ENCODE measurements around the gene ZNF467. TPM values are rescaled to one million over a fixed set of nuclear protein-coding genes. Genes with fewer than 3 reads are reported as not detected.

ZNF467 gene, protein sequence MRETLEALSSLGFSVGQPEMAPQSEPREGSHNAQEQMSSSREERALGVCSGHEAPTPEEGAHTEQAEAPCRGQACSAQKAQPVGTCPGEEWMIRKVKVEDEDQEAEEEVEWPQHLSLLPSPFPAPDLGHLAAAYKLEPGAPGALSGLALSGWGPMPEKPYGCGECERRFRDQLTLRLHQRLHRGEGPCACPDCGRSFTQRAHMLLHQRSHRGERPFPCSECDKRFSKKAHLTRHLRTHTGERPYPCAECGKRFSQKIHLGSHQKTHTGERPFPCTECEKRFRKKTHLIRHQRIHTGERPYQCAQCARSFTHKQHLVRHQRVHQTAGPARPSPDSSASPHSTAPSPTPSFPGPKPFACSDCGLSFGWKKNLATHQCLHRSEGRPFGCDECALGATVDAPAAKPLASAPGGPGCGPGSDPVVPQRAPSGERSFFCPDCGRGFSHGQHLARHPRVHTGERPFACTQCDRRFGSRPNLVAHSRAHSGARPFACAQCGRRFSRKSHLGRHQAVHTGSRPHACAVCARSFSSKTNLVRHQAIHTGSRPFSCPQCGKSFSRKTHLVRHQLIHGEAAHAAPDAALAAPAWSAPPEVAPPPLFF
- 10 to 100 TPM; 23.0 to 23.9 (median 23.0) TPM for polyA plus RNA-seq (ENCODE audit: insufficient read length in 3 of 3)

DNA sequence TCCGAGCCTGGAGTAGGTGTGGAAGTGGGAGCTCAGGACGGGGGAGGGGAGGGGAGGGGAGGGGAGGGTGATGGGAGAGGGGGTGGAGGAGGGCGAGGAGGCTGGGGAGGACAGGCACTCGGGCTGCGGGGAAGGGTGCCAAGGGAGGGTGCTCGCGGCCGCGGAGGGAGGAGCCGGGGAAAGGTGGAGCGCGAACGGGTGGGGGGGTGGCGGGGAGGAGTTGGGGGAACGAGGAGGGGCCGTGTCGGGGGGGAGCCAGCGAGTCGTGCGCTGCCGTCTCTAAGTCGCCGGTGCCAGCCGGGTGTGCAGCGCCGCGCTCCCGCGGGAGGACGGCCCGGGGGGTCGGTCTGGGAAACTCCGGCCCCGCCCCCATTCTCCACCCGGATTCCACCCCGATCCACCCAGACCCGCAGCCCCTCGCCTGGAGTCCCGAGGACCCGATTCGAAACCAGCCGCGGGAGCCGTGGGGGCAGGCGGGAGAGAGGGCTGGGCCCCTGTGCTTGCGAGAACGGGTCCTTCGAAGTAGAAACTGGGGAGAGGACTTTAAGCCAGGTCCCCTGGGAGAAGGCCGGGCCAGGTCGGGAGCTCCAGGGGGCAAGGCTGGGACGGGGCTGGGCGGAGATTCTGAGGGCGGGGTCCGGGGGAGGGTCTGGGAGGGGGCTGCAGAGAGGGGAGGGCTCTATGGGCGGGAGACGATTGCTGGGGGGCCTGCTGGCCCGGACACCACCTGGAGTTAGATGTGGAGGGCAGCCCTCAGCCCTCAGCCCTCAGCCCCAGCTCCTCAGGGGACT, at the start of gene ZNF467:
TSS of gene ZNF467 (minus strand) at position 143 of the 791 bp plus-strand sequence. CDS start 2,556 bp downstream, outside the sequence.
- DNase-seq (ENCODE audit: low read depth in 3 of 3, low spot score in 2 of 3), result no peak

DNA sequence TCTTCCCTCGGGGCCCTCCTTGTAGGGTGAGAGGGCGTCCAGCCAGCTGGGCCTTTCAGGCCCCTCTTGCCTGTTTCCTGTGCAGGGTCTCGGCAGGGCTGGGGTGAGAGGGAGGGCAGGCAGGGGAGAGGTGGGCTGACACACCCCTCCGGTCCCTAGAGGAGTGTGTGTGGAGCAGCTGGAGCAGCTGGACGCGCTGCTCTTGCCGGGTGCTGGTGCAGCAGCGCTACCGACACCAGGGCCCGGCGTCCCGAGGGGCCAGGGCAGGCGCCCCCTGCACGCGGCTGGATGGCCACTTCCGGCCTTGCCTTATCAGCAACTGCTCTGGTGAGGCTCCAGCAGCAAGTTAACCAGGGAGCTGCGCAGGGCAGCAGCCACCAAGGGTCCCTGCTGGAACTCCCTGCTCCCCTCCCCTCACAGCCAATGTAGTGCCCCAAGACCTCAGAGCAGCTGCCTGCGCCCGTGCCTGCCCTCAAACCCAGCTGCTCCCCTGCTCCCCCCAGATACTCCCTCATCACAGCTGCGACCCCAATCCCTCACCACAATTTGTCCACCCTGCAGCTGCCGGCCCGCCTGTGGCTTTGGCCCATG, 49.1 kb upstream of the ZNF467 start:
- DNase-seq (ENCODE audit: low read depth in 3 of 3, low spot score in 2 of 3), result no peak

DNA sequence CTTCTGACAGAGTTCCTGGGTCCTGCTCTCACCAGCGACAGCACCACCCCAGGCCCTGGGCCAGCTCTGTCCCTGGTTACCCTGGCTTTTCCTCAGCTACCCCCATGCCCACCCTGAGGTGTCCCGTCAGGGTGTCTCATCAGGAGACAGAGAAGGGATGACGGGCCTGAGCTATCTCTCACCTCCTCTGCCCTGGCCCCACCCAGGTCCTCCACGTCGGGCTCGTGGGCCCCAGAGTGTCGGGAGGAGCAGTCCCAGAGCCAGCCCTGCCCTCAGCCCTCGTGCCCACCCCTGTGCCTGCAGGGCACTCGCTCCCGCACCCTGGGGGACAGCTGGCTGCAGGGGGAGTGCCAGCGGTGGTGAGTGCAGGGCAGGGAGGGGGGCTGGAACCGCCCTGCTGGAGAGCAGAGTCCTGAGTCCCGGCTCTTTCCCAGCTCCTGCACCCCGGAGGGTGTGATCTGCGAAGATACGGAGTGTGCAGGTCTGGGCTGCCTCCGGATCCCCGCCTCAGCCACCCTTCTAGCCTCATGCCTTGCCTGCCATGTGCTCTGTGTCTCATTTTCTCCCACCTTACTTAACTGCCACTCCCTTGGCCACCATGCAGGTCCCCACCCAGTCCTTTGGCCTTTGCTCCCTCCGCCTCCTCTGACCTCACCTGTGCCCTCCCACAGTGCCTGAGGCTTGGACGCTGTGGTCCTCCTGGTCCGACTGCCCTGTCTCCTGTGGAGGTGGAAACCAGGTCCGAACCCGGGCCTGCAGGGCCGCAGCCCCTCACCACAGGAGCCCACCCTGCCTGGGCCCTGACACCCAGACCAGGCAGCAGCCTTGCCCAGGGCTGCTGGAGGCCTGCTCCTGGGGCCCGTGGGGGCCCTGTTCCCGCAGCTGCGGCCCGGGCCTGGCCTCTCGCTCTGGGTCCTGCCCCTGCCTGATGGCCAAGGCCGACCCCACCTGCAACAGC, 48.1 kb upstream of the ZNF467 start:
- no peak for DNase-seq (ENCODE audit: low read depth in 3 of 3, low spot score in 2 of 3)

GRCh38 chr7:149820622-149821190, 47.3 kb upstream of the ZNF467 start:
- no peak for DNase-seq (ENCODE audit: low read depth in 3 of 3, low spot score in 2 of 3)

- no peak for DNase-seq (ENCODE audit: low read depth in 3 of 3, low spot score in 2 of 3)
These were observed 46.6 kb upstream of the ZNF467 start for GRCh38 chr7:149819961-149820340.

- DNase-seq (ENCODE audit: low read depth in 3 of 3, low spot score in 2 of 3), result no peak
These were observed 46.0 kb upstream of the ZNF467 start for GRCh38 chr7:149819141-149819960.

DNA sequence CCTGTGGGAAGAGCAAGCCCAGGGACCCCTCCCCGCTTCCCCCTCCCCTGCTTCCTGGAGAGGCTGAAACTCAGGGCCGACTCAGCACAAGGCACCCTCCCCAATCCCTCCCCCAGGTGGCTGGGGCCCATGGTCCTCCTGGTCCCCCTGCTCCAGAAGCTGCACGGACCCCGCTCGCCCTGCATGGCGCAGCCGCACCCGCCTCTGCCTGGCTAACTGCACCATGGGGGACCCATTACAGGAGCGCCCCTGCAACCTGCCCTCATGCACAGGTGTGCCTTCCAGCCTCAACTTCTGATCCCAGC, 45.1 kb upstream of the ZNF467 start:
- no peak for DNase-seq (ENCODE audit: low read depth in 3 of 3, low spot score in 2 of 3)

DNA sequence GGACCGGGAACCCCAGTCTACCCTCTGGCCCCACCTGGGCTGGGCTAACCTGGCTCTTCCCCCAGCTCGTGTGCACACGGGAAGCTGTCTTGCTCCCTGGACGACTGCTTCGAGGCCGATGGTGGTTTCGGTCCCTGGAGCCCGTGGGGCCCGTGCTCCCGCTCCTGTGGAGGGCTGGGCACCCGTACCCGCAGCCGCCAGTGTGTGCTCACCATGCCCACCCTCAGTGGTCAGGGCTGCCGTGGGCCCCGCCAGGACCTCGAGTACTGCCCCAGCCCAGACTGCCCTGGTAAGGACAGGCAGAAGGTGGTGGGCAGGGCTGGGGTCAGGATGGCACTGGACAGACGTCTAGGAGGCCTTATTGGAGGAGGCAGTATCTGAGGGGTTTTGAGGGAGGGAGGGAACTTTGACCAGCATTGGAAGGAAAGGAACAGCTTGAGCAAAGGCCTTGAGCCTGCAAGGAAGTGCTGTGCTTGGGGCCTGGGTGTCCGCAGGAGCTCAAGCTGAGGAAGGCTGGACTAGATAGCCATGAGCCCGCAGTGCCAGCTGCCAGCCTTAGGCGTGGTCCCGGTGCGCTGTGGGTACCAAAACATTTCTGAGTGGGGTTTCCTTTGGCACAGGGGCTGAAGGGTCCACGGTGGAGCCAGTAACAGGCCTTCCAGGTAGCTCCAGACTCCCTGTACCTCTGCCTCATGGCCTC, 44.6 kb upstream of the ZNF467 start:
- DNase-seq (ENCODE audit: low read depth in 3 of 3, low spot score in 2 of 3), result no peak

- no peak for DNase-seq (ENCODE audit: low read depth in 3 of 3, low spot score in 2 of 3)
These were observed 43.9 kb upstream of the ZNF467 start for GRCh38 chr7:149817301-149817771.

DNA sequence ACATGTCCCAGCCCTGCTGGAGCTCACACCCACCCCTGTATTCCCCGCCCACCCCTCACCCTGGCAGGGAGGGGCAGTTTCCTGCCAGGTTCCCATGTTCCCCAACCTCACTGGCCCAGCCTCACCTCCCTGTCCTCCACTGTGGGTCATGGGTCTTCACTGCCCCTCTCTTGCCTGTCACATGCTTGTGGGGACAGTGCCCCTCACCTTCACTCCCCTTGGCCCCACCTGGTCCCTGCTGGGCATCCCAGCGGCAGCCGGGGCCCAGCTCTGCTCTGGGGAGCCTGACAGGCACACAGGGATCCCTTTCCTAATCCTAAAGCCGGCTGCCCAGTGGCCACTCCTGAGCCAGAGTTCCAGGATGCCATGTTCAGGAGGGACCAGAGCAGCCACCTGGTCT, 43.4 kb upstream of the ZNF467 start:
- DNase-seq (ENCODE audit: low read depth in 3 of 3, low spot score in 2 of 3), result no peak

- DNase-seq (ENCODE audit: low read depth in 3 of 3, low spot score in 2 of 3), result no peak
These were observed 42.9 kb upstream of the ZNF467 start for GRCh38 chr7:149816267-149816751.

- no peak for DNase-seq (ENCODE audit: low read depth in 3 of 3, low spot score in 2 of 3)
These were observed 42.4 kb upstream of the ZNF467 start for GRCh38 chr7:149815661-149816266.

- DNase-seq (ENCODE audit: low read depth in 3 of 3, low spot score in 2 of 3), result no peak
These were observed 41.7 kb upstream of the ZNF467 start for GRCh38 chr7:149815121-149815520.

DNA sequence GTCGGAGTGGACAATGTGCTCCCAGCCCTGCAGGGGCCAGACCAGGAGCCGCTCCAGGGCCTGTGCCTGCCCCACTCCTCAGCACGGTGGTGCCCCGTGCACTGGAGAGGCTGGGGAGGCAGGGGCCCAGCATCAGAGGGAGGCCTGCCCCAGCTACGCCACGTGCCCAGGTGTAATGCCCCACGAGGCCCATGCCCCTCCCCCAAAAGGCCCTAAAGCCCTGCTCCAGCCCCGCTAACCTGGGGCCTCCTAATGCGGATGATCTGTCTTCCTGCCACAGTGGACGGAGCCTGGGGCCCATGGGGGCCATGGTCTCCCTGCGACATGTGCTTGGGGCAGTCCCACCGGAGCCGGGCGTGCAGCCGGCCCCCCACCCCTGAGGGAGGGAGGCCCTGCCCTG, 41.1 kb upstream of the ZNF467 start:
- no peak for DNase-seq (ENCODE audit: low read depth in 3 of 3, low spot score in 2 of 3)

- no peak for DNase-seq (ENCODE audit: low read depth in 3 of 3, low spot score in 2 of 3)
These were observed 40.1 kb upstream of the ZNF467 start for GRCh38 chr7:149813254-149814035.

DNA sequence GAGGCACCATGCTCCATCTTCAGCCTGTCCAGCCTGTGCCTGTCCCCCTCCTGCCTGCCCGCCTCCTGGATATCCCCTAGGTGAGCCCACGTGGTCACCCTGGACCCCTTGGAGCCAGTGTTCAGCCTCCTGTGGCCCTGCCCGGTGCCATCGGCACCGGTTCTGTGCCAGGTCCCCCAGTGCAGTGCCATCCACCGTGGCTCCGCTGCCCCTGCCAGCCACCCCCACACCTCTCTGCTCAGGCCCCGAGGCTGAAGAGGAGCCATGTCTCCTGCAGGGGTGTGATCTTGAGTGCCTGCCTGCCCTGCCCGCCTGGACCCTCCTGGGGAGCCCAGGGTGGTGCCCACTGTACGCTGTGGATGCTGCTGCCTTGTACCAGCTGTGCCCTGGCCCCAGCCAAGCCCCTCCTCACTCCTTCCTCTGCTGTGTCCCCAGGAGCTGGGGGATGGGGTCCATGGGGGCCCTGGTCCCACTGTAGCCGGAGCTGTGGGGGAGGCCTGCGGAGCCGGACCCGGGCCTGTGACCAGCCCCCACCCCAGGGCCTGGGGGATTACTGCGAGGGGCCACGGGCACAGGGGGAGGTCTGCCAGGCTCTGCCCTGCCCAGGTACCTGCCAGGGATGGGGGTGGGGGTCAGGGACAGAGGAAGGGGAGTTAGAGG, 38.6 kb upstream of the ZNF467 start:
- no peak for DNase-seq (ENCODE audit: low read depth in 3 of 3, low spot score in 2 of 3)

All from right renal cortex interstitium (tissue), 3 donors.